Measurements from ENCODE around the gene PHACTR2.

The PHACTR2 gene

GRCh38 chr6:143675382-143675900, 2.3 kb upstream of the PHACTR2 start:
- no peak for DNase-seq (ENCODE audit: low read depth)

GRCh38 chr6:143675946-143676345, 1.8 kb upstream of the PHACTR2 start:
- no peak for DNase-seq (ENCODE audit: low read depth)

DNA sequence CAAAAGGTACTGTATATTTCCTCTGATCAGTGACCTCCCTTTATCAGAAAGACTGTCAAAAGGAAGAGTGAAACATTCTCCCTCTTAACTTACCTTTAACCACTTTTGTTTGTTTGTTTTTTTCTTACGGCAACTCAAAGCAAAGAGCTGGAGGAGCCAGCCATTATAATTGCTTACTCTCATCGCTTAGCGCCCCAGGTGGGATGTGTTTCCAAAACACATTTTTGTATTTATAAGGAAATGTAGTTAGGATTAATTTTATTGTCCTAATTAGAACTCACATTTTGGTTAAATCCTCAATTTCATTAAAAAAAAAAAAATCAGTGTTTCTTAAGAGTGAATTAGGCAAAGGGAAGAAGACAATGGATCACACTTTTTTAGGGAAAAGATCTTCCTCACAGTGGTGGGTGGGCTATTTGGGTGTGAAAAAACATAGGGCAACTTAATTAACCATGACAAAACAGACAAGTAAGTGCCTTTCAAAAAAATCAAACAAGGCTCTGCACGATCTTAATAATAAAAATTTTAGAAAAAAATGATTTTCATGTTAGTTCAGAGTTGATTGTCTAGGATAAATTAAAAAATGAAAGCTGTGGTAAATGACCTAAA, 1.2 kb upstream of the PHACTR2 start:
- DNase-seq (ENCODE audit: low read depth): no peak

DNA sequence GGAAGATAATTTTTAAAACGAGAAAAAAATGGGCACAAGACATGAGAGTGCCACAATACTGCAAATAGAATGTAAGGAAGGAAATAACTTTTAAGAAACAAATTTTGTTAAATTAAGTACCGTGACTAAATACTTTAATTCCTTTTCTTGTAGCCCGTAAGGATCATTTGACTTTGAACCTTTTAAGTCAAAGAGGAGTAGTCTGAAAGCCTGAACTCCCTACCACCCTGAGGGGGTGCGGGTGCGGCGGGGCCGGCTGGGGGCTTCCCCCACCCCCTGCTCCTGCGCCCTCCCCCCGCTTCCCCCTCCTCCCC, 231 bp upstream of the PHACTR2 start:
- no peak for DNase-seq (ENCODE audit: low read depth)

DNA sequence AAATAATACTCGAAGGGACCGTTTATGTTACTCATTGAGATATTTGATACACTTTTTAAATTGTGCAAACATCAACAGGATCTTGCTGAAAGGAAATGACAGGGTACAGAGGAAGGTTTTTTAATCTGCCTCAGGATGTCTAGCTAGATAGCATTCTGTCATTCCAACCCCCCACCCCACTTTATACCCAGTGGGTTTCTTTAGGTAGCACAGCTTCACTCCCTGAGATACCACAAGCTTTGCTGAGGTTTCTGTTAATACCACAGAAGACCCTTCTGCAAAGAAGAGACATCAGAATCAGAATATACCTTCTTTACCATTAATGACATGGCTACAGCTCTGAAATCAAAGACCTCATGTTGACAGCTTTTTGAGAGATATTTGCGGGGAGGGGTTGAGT, 1.3 kb downstream of the PHACTR2 start:
- DNase-seq (ENCODE audit: low read depth): no peak

- DNase-seq (ENCODE audit: low read depth): no peak
Measured at GRCh38 chr6:143680141-143680540, 2.4 kb downstream of the PHACTR2 start.

- DNase-seq (ENCODE audit: low read depth): no peak
Measured at GRCh38 chr6:143682805-143683204, 5.0 kb downstream of the PHACTR2 start.

GRCh38 chr6:143684486-143684885, 6.7 kb downstream of the PHACTR2 start:
- no peak for DNase-seq (ENCODE audit: low read depth)

- DNase-seq (ENCODE audit: low read depth): no peak
Measured at GRCh38 chr6:143685653-143686052, 7.9 kb downstream of the PHACTR2 start.

DNA sequence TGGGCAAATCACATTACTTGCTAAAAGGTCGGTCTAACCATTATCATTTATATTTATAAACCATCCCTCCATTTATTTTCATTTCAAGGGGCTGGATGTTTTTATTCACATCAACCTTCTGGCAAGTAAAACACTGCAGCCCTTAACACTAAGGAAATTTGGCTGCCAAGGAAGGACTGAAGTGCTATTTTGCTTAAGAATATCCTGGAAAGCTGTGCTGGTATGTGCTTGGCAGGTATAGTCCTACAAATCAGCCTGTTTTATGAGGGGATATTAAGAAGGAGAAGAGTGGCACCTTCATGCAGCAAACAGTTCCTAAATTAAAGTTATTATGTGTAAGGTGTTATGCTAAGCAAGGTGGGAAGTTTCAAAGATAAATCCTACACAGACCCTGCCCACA, 9.8 kb downstream of the PHACTR2 start:
- no peak for DNase-seq (ENCODE audit: low read depth)

DNA sequence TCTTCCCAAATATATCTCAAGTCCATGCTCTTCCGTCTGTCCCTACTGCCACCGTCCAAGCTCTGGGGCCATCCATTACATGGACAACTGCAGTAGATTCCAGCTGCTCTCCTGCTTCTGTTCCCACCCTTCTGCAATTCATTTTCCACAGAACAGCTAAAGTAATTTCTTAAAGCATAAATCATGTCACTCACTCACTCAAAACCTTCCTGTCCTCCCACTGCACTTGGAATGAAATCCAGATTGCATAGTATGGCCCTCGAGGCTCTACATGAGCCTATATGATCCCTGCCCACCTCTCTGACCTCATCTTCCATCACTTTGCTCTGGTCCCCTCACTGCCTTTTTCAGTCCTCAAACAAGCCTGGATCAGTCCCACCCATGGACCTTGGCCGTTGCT, 10.9 kb downstream of the PHACTR2 start:
- DNase-seq (ENCODE audit: low read depth): no peak

DNA sequence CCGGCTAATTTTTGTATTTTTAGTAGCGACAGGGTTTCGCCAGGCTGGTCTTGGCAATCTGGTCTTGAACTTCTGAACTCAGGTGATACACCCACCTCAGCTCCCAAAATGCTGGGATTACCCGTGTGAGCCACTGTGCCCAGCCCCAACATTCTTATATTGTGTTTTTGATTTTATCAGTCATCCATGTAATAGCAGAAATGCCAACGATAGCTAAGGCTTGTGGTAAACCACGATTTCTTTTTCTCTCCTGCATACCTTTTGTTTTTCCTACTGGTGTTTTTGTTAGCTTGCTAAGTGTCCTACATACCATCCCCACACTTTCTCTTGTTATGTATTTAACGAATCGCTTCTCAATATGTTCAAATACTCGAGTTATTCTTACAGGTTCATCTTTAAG, 12.1 kb downstream of the PHACTR2 start:
- DNase-seq (ENCODE audit: low read depth): no peak

DNA sequence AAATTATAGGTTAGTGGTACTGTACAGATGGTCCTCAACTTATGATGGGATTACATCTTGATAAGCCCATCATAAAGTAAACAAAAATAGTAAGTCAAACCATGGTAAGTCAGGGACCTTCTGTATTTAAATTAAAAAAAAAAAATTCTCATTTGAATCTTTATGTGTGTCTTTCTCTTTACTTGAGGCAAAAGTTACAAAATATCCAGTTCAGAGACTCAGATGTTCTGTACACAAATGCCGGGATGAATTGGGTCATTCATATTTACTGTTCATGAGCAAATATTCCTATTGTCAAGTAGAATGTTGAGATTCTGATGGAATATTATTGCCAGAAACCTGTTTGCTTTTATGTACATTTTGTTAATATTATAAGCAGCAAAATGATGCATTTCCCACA, 13.4 kb downstream of the PHACTR2 start:
- no peak for DNase-seq (ENCODE audit: low read depth)

DNA sequence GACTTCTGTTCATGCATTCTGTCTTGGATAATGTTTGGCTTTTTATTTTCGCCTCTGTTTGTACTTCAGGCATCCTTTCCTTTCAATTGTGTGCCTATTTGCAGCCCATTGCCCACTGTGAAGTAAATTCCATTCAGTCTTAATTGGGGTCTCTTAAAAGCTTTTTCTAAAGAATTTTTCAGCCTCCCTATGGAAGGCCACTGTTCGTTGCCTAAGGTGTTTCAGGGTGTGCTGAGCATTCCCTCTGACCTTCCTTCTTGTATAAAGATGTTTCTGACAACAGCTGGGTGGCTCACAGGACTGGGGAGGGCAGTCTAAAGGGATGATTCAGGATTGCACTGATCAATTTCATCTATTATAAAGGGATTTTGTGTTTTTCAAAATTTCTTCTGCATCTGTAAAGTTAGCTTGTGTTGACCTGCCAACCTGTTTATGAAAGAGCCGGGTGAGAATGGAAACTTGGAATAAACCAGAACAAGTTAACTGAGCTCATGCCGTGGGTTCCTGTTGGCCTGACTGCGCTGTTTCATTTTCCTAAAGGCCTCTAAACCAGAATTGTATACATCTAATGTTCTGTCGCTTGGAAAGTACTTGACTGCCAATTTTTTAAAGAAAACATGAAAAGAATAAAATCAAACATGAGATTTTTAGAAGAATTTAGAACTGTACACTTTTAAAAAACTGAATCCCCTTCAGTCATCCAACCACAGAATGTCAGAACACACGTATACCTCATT, 14.3 kb downstream of the PHACTR2 start:
- no peak for DNase-seq (ENCODE audit: low read depth)

DNA sequence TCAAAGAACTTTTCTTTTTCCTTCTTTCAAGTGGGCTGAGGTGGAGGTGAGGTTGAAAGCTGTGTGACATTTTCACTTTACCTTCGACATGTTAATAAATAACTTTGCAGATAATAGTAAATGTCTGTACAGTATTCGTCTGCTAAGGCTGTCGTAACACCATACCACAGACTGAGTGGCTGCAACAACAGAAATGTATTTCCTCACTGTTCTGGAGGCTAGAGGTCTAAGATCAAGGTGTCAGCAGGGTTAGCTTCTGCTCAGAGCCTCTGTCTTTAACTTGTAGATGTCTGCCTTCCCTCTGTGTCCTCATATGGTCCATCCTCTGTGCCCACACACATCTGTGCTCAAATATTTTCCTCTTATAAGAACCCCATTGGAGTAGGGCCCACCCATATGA, 14.9 kb downstream of the PHACTR2 start:
- DNase-seq (ENCODE audit: low read depth): no peak

GRCh38 chr6:143694013-143694412, 16.2 kb downstream of the PHACTR2 start:
- DNase-seq (ENCODE audit: low read depth): no peak

DNA sequence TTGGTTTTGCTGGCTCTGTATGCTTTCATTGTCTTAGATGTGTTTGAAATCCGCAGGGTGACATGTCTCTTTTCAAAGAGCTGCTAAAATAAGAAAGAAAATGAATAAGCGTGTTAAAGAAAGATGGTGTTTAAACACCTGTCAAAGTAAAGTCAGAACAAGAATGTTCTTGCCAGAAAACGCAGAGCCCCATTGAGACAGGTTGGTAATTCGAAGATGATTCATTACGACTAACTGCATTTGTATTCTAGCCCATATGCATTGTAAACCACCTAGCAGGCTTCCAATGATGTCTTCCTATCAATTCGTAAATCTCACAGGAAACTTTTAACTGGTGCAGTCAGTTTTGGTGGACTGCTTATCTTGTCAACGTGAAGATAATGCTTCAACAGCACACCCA, 16.8 kb downstream of the PHACTR2 start:
- no peak for DNase-seq (ENCODE audit: low read depth)

GRCh38 chr6:143695130-143695968, 17.6 kb downstream of the PHACTR2 start:
- no peak for DNase-seq (ENCODE audit: low read depth)

GRCh38 chr6:143695969-143696663, 18.4 kb downstream of the PHACTR2 start:
- no peak for DNase-seq (ENCODE audit: low read depth)

DNA sequence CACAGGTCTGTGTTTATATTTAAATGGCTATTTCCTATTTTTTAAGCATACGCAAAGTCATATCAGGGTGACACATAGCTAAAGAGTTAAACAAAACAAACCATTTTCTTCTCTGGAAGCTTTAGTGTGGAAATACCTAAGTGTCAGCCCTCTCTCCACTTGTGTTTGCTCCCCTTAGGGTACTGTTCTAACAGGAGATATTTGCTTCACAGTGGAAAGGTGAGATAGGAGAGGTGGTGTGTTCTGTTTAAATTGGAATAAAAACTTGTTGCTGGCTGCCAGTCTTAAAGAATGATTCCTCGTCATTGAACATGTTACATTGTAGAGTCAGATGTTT, 18.9 kb downstream of the PHACTR2 start:
- no peak for DNase-seq (ENCODE audit: low read depth)

GRCh38 chr6:143697076-143697800, 19.5 kb downstream of the PHACTR2 start:
- no peak for DNase-seq (ENCODE audit: low read depth)

- DNase-seq (ENCODE audit: low read depth): no peak
Measured at GRCh38 chr6:143698329-143698728, 20.6 kb downstream of the PHACTR2 start.
